HepG2 (cell line): ENCODE measurements around the gene BBS1. TPM values are rescaled to one million over a fixed set of nuclear protein-coding genes. Genes with fewer than 3 reads are reported as not detected.

ENCODE experiments used
- ATAC-seq: fragments of 200-7000 bp; cut with Tn5 transposase; 3 replicates; pipeline ENCODE4 v1.9.1; 2020; ENCODE audit warnings: mild to moderate bottlenecking, moderate library complexity
- BruUV-seq: library from RNA; stranded (reverse); fragments of 400-500 nt; replicated peaks from 2 replicates; lab custom pipeline; 2021; lab: Mats Ljungman, UMichigan
- CTCF ChIA-PET: fragments of 300-600 bp; formaldehyde crosslinking; extraction: SDS; loops from one replicate; lab custom pipeline; 2021; ENCODE audit warnings: low total read pairs, inconsistent platforms, low intra/inter-chr PET ratio; lab: Yijun Ruan, JAX
- POLR2A ChIA-PET: fragments of 350-600 bp; sonication (Branson Sonifier 250); formaldehyde crosslinking; loops from one replicate; lab custom pipeline; 2020; ENCODE audit warnings: antibody characterized with exemption, inconsistent platforms; lab: Yijun Ruan, JAX
- DNase-seq: peaks from one replicate; pipeline ENCODE4 v3.0.0-alpha.2; 2015; ENCODE audit warnings: low spot score
- FAIRE-seq: peaks from 3 replicates; lab custom pipeline; 2011; peaks lifted over from hg19 to GRCh38; lab: Jason Lieb, UNC
- H2AFZ ChIP-seq: one replicate; pipeline ENCODE4 v1.6.1; 2011; ENCODE audit warnings: low read length, inconsistent platforms
- H3K27ac ChIP-seq: fragments of 300-600 bp; 3 replicates; pipeline ENCODE4 v1.8.0; 2011; ENCODE audit warnings: mixed run types, mild to moderate bottlenecking, mixed read lengths, low read length, inconsistent platforms; ENCODE audit not compliant: insufficient read depth; ENCODE audit errors: extremely low read length
- H3K27me3 ChIP-seq, 2 experiments: fragments of 200-600 bp in 1 of 2; 2 replicates in 1 of 2; 3 replicates in 1 of 2; pipeline versions ENCODE4 v1.6.0 to v1.8.0; 2011; ENCODE audit warnings: low read length in 2 of 2, mild to moderate bottlenecking in 2 of 2, moderate library complexity in 2 of 2, inconsistent platforms in 1 of 2; ENCODE audit not compliant: insufficient read depth in 2 of 2, control insufficient read depth in 1 of 2
- H3K36me3 ChIP-seq, 2 experiments: fragments of 200-600 bp in 1 of 2; replicated peaks in 1 of 2; 2 replicates in 1 of 2; 3 replicates in 1 of 2; pipeline versions ENCODE4 v1.5.1 to v1.8.0; 2011; ENCODE audit warnings: low read length in 2 of 2, inconsistent platforms in 1 of 2; ENCODE audit not compliant: insufficient read depth in 2 of 2, control insufficient read depth in 1 of 2
- H3K4me1 ChIP-seq: 2 replicates; pipeline ENCODE4 v1.5.1; 2012; ENCODE audit warnings: low read length, inconsistent platforms; ENCODE audit not compliant: insufficient read depth
- H3K4me2 ChIP-seq: 2 replicates; pipeline ENCODE4 v1.6.0; 2011; ENCODE audit warnings: low read depth, low read length, inconsistent platforms
- H3K4me3 ChIP-seq, 3 experiments: fragments of 200-600 bp in 1 of 3; sonication (generic), shearing (Covaris generic) in 1 of 3; replicated peaks in 1 of 3; 2 replicates each; pipeline ENCODE4 v1.5.1; 2011 to 2016; ENCODE audit warnings: low read length in 3 of 3, inconsistent platforms in 2 of 3, low read depth in 2 of 3, mild to moderate bottlenecking in 2 of 3, control low read depth in 1 of 3, mixed read lengths in 1 of 3; ENCODE audit not compliant: insufficient read depth in 1 of 3
- H3K79me2 ChIP-seq: one replicate; pipeline ENCODE4 v1.6.1; 2011; ENCODE audit warnings: low read length, inconsistent platforms; ENCODE audit not compliant: insufficient read depth
- H3K9ac ChIP-seq: 2 replicates; pipeline ENCODE4 v1.6.0; 2011; ENCODE audit warnings: mild to moderate bottlenecking, low read depth, low read length, inconsistent platforms; ENCODE audit not compliant: insufficient read depth
- H3K9me3 ChIP-seq: 2 replicates; pipeline ENCODE4 v1.5.1; 2012; ENCODE audit warnings: mild to moderate bottlenecking, low read length
- H4K20me1 ChIP-seq: 2 replicates; pipeline ENCODE4 v1.6.0; 2011; ENCODE audit warnings: inconsistent platforms, mild to moderate bottlenecking, low read length, moderate library complexity; ENCODE audit not compliant: insufficient read depth
- ARID2 ChIP-seq: sonication (generic); formaldehyde crosslinking; IDR thresholded peaks from 2 replicates; pipeline ENCODE4 v1.8.1; 2022; ENCODE audit warnings: mild to moderate bottlenecking, missing genetic modification reagents, borderline replicate concordance
- HDAC1 ChIP-seq: sonication (generic); formaldehyde crosslinking; IDR thresholded peaks from 2 replicates; pipeline ENCODE4 v1.5.1; 2020; ENCODE audit warnings: mild to moderate bottlenecking, missing genetic modification reagents
- HNRNPK ChIP-seq: fragments of 200-400 bp; formaldehyde crosslinking; IDR thresholded peaks from 2 replicates; pipeline ENCODE4 v1.6.1; 2018; ENCODE audit warnings: low read length, low read depth, moderate library complexity, mild to moderate bottlenecking; ENCODE audit not compliant: poor library complexity, severe bottlenecking
- KDM5B ChIP-seq: sonication (generic); formaldehyde crosslinking; IDR thresholded peaks from 2 replicates; pipeline ENCODE4 v1.4.0; 2020; ENCODE audit warnings: missing genetic modification reagents, mild to moderate bottlenecking, borderline replicate concordance
- KLF9 ChIP-seq: IDR thresholded peaks from 2 replicates; pipeline ENCODE4 v1.6.1; 2016; ENCODE audit warnings: low read depth
- SOX5 ChIP-seq: IDR thresholded peaks from 2 replicates; pipeline ENCODE4 v1.6.1; 2016; ENCODE audit warnings: borderline replicate concordance
- SP4 ChIP-seq: sonication (generic); formaldehyde crosslinking; IDR thresholded peaks from 2 replicates; pipeline ENCODE4 v1.8.1; 2023; ENCODE audit warnings: mild to moderate bottlenecking, missing genetic modification reagents
- TBX2 ChIP-seq: sonication (generic); formaldehyde crosslinking; IDR thresholded peaks from 2 replicates; pipeline ENCODE4 v1.5.0; 2020; ENCODE audit warnings: missing genetic modification reagents, mild to moderate bottlenecking, borderline replicate concordance
- U2AF1 ChIP-seq: fragments of 200-400 bp; formaldehyde crosslinking; optimal IDR thresholded peaks from 2 replicates; pipeline ENCODE3; 2017; ENCODE audit warnings: mild to moderate bottlenecking, low read depth, low read length
- ZNF543 ChIP-seq: sonication (generic); formaldehyde crosslinking; IDR thresholded peaks from 2 replicates; pipeline ENCODE4 v1.4.0; 2020; ENCODE audit warnings: mild to moderate bottlenecking, missing genetic modification reagents
- ZNF678 ChIP-seq: sonication (generic); formaldehyde crosslinking; IDR thresholded peaks from 2 replicates; pipeline ENCODE4 v1.4.0; 2020; ENCODE audit warnings: mild to moderate bottlenecking, missing genetic modification reagents
- ZNF766 ChIP-seq: sonication (generic); formaldehyde crosslinking; IDR thresholded peaks from 2 replicates; pipeline ENCODE4 v1.5.0; 2020; ENCODE audit warnings: missing genetic modification reagents, borderline replicate concordance
- WGBS: methylation state at CpG from one replicate; pipeline ENCODE4 v1.1.6; 2017; ENCODE audit warnings: low lambda C conversion rate; 5-methylcytosine and 5-hydroxymethylcytosine counted together
- in situ Hi-C: cut with HindIII; loops from 2 replicates; pipeline ENCODE4 v1.10.0; 2017; ENCODE audit warnings: low pct_unique_long_range_greater_than_20kb; ENCODE audit not compliant: extremely low pct_ligation_motif_present
- intact Hi-C: fragments of 100-400 bp; cut with micrococcal nuclease; formaldehyde crosslinking; loops from one replicate; pipeline ENCODE4 v1.10.0; 2022; ENCODE audit not compliant: unreplicated experiment
- polyA plus RNA-seq, 8 experiments: library from polyadenylated mRNA; depleted of rRNA in 3 of 8; stranded (reverse) in 7 of 8; unstranded in 1 of 8; fragments of >200 nt; fragmentation: Illumina TruSeq in 4 of 8; extraction: Trizol in 4 of 8; gene quantifications; 2 replicates each; pipeline versions ENCODE4 v1.2.1 to v1.2.3, GENCODE V29; 2011 to 2016; ENCODE audit warnings: low read depth in 4 of 8, missing spikeins in 1 of 8, mixed read lengths in 1 of 8; ENCODE audit not compliant: insufficient read depth in 1 of 8
- total RNA-seq, 5 experiments: library from RNA; depleted of rRNA; stranded (reverse); fragments of >200 nt; fragmentation: Illumina TruSeq; extraction: Trizol; gene quantifications; 2 replicates each; pipeline ENCODE4 v1.2.3, GENCODE V29; 2016; ENCODE audit warnings: low read depth in 1 of 5
- TF ChIP-seq, protein P1 (sequence below): sonication (generic); formaldehyde crosslinking; IDR thresholded peaks from 2 replicates; pipeline ENCODE4 v1.4.0; 2020; ENCODE audit warnings: missing genetic modification reagents
- TF ChIP-seq, protein P2 (sequence below): IDR thresholded peaks from 2 replicates; pipeline ENCODE4 v1.6.1; 2016; ENCODE audit warnings: missing compliant biosample characterization, missing genetic modification reagents, borderline replicate concordance
- TF ChIP-seq, protein P3 (sequence below): sonication (generic); formaldehyde crosslinking; IDR thresholded peaks from 2 replicates; pipeline ENCODE4 v1.4.0; 2020; ENCODE audit warnings: mild to moderate bottlenecking, missing genetic modification reagents, borderline replicate concordance
- TF ChIP-seq, protein P4 (sequence below): sonication (generic); formaldehyde crosslinking; IDR thresholded peaks from 2 replicates; pipeline ENCODE4 v1.4.0; 2020; ENCODE audit warnings: missing genetic modification reagents

Gene BBS1
- total and polyA plus RNA-seq, 2 of the 13 experiments (the other 11 are each of a cell fraction or from before 2014, with no cell fraction given): 11.7 to 14.1 TPM

DNA sequence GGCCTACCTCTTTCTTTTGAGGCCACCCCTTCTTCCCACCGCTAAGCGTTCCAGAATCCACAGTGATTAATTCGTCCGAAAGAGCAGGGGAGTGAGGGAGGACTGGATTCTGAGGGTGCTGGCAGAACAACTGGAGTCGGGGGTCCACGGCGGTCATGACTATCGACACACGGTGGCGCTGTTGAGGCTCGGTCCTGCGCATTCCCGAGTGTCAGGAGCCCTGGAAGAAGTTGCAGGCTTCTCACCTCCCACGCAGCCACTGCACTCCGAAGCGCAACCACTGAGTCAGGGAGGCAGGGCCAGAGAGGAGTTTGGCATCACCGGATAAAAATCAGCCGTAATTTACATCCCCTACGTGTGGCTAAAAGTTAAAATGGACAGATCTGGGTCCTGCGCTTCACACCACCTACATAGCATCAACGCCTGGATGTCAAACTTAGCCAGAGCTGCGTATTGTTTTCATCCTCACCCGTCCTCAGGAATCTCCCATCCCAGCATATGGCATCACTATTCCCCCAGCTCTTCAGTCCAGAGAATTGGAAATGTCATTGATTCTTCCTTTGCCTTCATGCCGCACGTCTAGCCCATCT, 68.7 kb downstream of the BBS1 start:
- H4K20me1 ChIP-seq: no peaks in the 10 kb centered on the region
- H3K36me3 ChIP-seq: no peaks in the 10 kb centered on the region
- no TSS peak for BruUV-seq
- H3K9me3 ChIP-seq: no peaks in the 10 kb centered on the region; the same call in 1 of the 2 replicates
- 12% methylated on average over 19 of the region's 25 CpGs for WGBS
- ATAC-seq (peak; percentile 93), DNase-seq (peak; percentile 52), FAIRE-seq (peak; percentile 28)
- intact Hi-C loops: loop anchor here (1.0 kb wide), 1 partner anchor 99 kb away; no protein-coding TSS in a partner anchor
- CTCF ChIA-PET: interaction anchor here (1.4 to 2.7 kb wide), 4 partner anchors 14 to 115 kb away, joined by 5 to 34 read pairs (median 6); partner anchors contain the start of genes CCDC87, CCS, RBM4 and RBM4B
- H3K79me2 ChIP-seq: no peaks in the 10 kb centered on the region
- H3K27me3 ChIP-seq: peaks cover 0 to 3% of the 10 kb centered on the region in 2 experiments; a peak in 1 of 5 replicates
- no peak overlapping the region for H3K9ac ChIP-seq
- peaks cover 18% of the 10 kb centered on the region for H3K4me1 ChIP-seq
- H3K27ac ChIP-seq: no peak overlapping the region
- in situ Hi-C loops: no loop called here
- peak overlapping the region in 1 of 3 experiments; percentile 44; a peak in 2 of 6 replicates for H3K4me3 ChIP-seq
- no peak overlapping the region for H2AFZ ChIP-seq
- peak overlapping the region; percentile 80 for H3K4me2 ChIP-seq
- POLR2A ChIA-PET: interaction anchor here (0.8 to 1.0 kb wide), 2 partner anchors 38 to 99 kb away, joined by 3 to 9 read pairs; partner anchors contain the start of gene RBM4B
- no peak for TF ChIP-seq ZNF766 (CRISPR knock-in tag)
- no peak for TF ChIP-seq SP4 (CRISPR knock-in tag)
- TF ChIP-seq, protein P1, sequence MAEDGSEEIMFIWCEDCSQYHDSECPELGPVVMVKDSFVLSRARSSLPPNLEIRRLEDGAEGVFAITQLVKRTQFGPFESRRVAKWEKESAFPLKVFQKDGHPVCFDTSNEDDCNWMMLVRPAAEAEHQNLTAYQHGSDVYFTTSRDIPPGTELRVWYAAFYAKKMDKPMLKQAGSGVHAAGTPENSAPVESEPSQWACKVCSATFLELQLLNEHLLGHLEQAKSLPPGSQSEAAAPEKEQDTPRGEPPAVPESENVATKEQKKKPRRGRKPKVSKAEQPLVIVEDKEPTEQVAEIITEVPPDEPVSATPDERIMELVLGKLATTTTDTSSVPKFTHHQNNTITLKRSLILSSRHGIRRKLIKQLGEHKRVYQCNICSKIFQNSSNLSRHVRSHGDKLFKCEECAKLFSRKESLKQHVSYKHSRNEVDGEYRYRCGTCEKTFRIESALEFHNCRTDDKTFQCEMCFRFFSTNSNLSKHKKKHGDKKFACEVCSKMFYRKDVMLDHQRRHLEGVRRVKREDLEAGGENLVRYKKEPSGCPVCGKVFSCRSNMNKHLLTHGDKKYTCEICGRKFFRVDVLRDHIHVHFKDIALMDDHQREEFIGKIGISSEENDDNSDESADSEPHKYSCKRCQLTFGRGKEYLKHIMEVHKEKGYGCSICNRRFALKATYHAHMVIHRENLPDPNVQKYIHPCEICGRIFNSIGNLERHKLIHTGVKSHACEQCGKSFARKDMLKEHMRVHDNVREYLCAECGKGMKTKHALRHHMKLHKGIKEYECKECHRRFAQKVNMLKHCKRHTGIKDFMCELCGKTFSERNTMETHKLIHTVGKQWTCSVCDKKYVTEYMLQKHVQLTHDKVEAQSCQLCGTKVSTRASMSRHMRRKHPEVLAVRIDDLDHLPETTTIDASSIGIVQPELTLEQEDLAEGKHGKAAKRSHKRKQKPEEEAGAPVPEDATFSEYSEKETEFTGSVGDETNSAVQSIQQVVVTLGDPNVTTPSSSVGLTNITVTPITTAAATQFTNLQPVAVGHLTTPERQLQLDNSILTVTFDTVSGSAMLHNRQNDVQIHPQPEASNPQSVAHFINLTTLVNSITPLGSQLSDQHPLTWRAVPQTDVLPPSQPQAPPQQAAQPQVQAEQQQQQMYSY (CRISPR knock-in tag): no peak
- no peak for TF ChIP-seq HDAC1 (CRISPR knock-in tag)
- TF ChIP-seq, protein P2, sequence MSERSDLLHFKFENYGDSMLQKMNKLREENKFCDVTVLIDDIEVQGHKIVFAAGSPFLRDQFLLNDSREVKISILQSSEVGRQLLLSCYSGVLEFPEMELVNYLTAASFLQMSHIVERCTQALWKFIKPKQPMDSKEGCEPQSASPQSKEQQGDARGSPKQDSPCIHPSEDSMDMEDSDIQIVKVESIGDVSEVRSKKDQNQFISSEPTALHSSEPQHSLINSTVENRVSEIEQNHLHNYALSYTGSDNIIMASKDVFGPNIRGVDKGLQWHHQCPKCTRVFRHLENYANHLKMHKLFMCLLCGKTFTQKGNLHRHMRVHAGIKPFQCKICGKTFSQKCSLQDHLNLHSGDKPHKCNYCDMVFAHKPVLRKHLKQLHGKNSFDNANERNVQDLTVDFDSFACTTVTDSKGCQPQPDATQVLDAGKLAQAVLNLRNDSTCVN: no peak
- no peak for TF ChIP-seq U2AF1
- TF ChIP-seq SOX5 (CRISPR knock-in tag): no peak
- no peak for TF ChIP-seq HNRNPK
- TF ChIP-seq, protein P3, sequence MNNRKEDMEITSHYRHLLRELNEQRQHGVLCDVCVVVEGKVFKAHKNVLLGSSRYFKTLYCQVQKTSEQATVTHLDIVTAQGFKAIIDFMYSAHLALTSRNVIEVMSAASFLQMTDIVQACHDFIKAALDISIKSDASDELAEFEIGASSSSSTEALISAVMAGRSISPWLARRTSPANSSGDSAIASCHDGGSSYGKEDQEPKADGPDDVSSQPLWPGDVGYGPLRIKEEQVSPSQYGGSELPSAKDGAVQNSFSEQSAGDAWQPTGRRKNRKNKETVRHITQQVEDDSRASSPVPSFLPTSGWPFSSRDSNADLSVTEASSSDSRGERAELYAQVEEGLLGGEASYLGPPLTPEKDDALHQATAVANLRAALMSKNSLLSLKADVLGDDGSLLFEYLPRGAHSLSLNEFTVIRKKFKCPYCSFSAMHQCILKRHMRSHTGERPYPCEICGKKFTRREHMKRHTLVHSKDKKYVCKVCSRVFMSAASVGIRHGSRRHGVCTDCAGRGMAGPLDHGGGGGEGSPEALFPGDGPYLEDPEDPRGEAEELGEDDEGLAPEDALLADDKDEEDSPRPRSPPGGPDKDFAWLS (CRISPR knock-in tag): no peak
- no peak for TF ChIP-seq ZNF678
- no peak for TF ChIP-seq ARID2
- no peak for TF ChIP-seq TBX2 (CRISPR knock-in tag)
- TF ChIP-seq KLF9 (CRISPR knock-in tag): no peak
- no peak for TF ChIP-seq KDM5B (CRISPR knock-in tag)
- TF ChIP-seq, protein P4, sequence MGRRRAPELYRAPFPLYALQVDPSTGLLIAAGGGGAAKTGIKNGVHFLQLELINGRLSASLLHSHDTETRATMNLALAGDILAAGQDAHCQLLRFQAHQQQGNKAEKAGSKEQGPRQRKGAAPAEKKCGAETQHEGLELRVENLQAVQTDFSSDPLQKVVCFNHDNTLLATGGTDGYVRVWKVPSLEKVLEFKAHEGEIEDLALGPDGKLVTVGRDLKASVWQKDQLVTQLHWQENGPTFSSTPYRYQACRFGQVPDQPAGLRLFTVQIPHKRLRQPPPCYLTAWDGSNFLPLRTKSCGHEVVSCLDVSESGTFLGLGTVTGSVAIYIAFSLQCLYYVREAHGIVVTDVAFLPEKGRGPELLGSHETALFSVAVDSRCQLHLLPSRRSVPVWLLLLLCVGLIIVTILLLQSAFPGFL (CRISPR knock-in tag): no peak
- no peak for TF ChIP-seq ZNF543 (CRISPR knock-in tag)
